ENCODE results near the gene DNAJC16. TPM values are rescaled to one million over a fixed set of nuclear protein-coding genes. Genes with fewer than 3 reads are reported as not detected.
"Not testable (repeated sequence)": the region's sequence is repeated elsewhere in the genome, so short reads cannot be mapped to it uniquely, and the experiment has no call there.

The DNAJC16 gene
- total and polyA plus RNA-seq, 2 donors (not counting 1 experiment from before 2014, with no cell fraction given) = 18.8 to 18.9 TPM

DNA sequence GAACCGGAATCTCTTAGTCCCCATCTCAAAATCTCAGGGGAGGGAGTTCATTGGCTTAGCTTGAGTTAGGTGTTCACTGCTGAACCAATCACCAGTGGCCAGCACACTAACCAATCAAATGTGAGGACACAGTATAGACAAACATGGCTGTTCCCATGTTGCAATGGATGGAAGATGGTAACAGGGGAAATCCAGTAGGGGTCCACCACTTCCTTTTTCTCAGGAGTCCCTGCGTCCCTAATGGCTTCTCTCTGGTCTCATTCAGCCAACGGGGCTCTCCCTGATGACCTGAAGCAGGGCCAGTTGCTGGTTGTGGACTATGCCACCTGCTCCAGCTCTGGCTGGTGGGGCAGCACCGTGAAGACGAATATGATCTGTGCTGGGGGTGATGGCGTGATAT lies 41.0 kb upstream of the DNAJC16 start:
- Histone ChIP-seq H3K4me3 (replicated peaks in 1 of 4; ENCODE audit: control extremely low read depth in 1 of 4, insufficient read depth in 1 of 4, low read depth in 3 of 4, low read length in 4 of 4) (no peak overlapping the region), H3K9ac (ENCODE audit: insufficient read depth, low read length) (no peak overlapping the region), H2AFZ (ENCODE audit: low read length) (no peak overlapping the region), H3K27me3 (ENCODE audit: control insufficient read depth, insufficient read depth, low read length) (no peaks in the 10 kb centered on the region), H3K27ac (ENCODE audit: insufficient read depth, low read length) (no peak overlapping the region), H3K79me2 (ENCODE audit: control insufficient read depth, insufficient read depth, low read length) (no peaks in the 10 kb centered on the region), H3K36me3 (ENCODE audit: control insufficient read depth, insufficient read depth, low read length) (no peaks in the 10 kb centered on the region), H4K20me1 (ENCODE audit: control insufficient read depth, extremely low read depth, insufficient read depth, low read length) (no peaks in the 10 kb centered on the region), H3K9me3 (ENCODE audit: control insufficient read depth, insufficient read depth, low read depth, low read length) (no peaks in the 10 kb centered on the region), H3K4me1 (ENCODE audit: control insufficient read depth, extremely low read depth, insufficient read depth, low read length) (no peaks in the 10 kb centered on the region), H3K4me2 (ENCODE audit: extremely low read depth, insufficient read depth, low read length) (no peak overlapping the region)
- no peak for DNase-seq (ENCODE audit: low read depth in 2 of 2)
- TF ChIP-seq EZH2 (IDR thresholded peaks at IDR 0.05; ENCODE audit: low read length, missing control alignments) = no peak
- TF ChIP-seq, protein P1, sequence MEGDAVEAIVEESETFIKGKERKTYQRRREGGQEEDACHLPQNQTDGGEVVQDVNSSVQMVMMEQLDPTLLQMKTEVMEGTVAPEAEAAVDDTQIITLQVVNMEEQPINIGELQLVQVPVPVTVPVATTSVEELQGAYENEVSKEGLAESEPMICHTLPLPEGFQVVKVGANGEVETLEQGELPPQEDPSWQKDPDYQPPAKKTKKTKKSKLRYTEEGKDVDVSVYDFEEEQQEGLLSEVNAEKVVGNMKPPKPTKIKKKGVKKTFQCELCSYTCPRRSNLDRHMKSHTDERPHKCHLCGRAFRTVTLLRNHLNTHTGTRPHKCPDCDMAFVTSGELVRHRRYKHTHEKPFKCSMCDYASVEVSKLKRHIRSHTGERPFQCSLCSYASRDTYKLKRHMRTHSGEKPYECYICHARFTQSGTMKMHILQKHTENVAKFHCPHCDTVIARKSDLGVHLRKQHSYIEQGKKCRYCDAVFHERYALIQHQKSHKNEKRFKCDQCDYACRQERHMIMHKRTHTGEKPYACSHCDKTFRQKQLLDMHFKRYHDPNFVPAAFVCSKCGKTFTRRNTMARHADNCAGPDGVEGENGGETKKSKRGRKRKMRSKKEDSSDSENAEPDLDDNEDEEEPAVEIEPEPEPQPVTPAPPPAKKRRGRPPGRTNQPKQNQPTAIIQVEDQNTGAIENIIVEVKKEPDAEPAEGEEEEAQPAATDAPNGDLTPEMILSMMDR (conservative IDR thresholded peaks at IDR 0.05 in 1 of 2, IDR thresholded peaks at IDR 0.05 in 1 of 2; ENCODE audit: low read depth in 1 of 2, low read length in 2 of 2) = no peak

DNA sequence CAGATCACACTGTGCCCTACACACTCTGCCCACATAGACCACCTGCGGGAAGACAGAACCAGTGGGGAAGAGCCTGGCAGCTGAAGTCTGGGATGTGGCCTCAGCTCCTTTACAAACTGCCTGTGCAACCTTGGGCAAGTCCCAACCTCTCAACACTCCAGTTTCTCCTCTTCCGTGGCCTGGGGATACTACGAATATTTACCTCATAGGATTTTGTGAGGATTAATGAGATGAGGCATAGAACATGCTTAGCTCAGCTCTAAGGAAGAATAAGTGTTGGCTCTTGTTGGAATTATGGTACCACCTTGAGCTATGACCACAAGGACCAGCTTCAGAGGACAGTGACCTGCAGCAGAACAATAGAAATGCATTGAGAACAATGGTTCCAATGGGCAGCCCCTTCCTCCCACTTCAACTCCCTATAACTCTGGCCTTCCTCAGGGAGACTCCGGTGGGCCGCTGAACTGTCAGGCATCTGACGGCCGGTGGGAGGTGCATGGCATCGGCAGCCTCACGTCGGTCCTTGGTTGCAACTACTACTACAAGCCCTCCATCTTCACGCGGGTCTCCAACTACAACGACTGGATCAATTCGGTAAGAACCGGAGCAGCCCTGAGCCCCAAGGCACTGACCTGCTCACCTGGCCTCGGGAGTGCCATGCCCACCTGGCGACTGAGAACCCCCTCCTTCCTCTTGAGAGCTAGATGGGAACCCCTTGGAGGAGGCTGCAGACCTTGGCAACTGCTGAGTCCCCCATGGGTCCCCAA lies 39.6 kb upstream of the DNAJC16 start:
- H3K9ac ChIP-seq (ENCODE audit: insufficient read depth, low read length); H3K4me2 ChIP-seq (ENCODE audit: extremely low read depth, insufficient read depth, low read length); H3K4me1 ChIP-seq (ENCODE audit: control insufficient read depth, extremely low read depth, insufficient read depth, low read length); H3K36me3 ChIP-seq (ENCODE audit: control insufficient read depth, insufficient read depth, low read length); H3K4me3 ChIP-seq (replicated peaks in 1 of 4; ENCODE audit: control extremely low read depth in 1 of 4, insufficient read depth in 1 of 4, low read depth in 3 of 4, low read length in 4 of 4); H4K20me1 ChIP-seq (ENCODE audit: control insufficient read depth, extremely low read depth, insufficient read depth, low read length); H3K27me3 ChIP-seq (ENCODE audit: control insufficient read depth, insufficient read depth, low read length); DNase-seq (ENCODE audit: low read depth in 2 of 2); H3K27ac ChIP-seq (ENCODE audit: insufficient read depth, low read length); H2AFZ ChIP-seq (ENCODE audit: low read length); H3K79me2 ChIP-seq (ENCODE audit: control insufficient read depth, insufficient read depth, low read length); H3K9me3 ChIP-seq (ENCODE audit: control insufficient read depth, insufficient read depth, low read depth, low read length): not testable (repeated sequence)

DNA sequence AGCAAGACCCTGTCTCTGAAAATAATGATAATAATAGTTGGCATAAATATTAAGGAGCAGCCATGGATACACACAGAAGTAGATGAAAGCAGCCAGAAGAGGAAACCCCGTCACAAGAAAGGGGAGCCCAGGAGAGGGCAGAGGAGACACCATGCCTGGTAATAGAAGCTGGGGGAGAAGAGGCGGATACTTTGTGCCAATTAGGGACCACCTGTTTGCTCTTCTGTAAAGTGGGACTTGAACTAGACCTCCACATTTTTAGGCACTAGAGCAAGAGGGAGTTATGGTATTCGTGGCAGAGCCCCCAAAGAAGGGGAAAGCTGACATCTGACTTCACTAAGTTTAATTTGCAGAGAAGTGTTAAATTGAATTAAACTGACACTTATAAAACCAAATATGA lies 38.3 kb upstream of the DNAJC16 start:
- Histone ChIP-seq H3K9me3 (ENCODE audit: control insufficient read depth, insufficient read depth, low read depth, low read length) (no peaks in the 10 kb centered on the region), H3K27me3 (ENCODE audit: control insufficient read depth, insufficient read depth, low read length) (no peaks in the 10 kb centered on the region), H3K27ac (ENCODE audit: insufficient read depth, low read length) (no peak overlapping the region), H2AFZ (ENCODE audit: low read length) (no peak overlapping the region), H3K4me2 (ENCODE audit: extremely low read depth, insufficient read depth, low read length) (no peak overlapping the region), H3K79me2 (ENCODE audit: control insufficient read depth, insufficient read depth, low read length) (no peaks in the 10 kb centered on the region), H3K9ac (ENCODE audit: insufficient read depth, low read length) (no peak overlapping the region), H3K4me1 (ENCODE audit: control insufficient read depth, extremely low read depth, insufficient read depth, low read length) (no peaks in the 10 kb centered on the region), H3K36me3 (ENCODE audit: control insufficient read depth, insufficient read depth, low read length) (no peaks in the 10 kb centered on the region), H4K20me1 (ENCODE audit: control insufficient read depth, extremely low read depth, insufficient read depth, low read length) (no peaks in the 10 kb centered on the region), H3K4me3 (replicated peaks in 1 of 4; ENCODE audit: control extremely low read depth in 1 of 4, insufficient read depth in 1 of 4, low read depth in 3 of 4, low read length in 4 of 4) (no peak overlapping the region)
- no peak for TF ChIP-seq EZH2 (IDR thresholded peaks at IDR 0.05; ENCODE audit: low read length, missing control alignments)
- TF ChIP-seq, protein P1 (conservative IDR thresholded peaks at IDR 0.05 in 1 of 2, IDR thresholded peaks at IDR 0.05 in 1 of 2; ENCODE audit: low read depth in 1 of 2, low read length in 2 of 2) = no peak
- DNase-seq (ENCODE audit: low read depth in 2 of 2) = no peak
